CD14-positive monocyte (primary cell): ENCODE measurements around the gene PIEZO2. TPM values are rescaled to one million over a fixed set of nuclear protein-coding genes. Genes with fewer than 3 reads are reported as not detected.

Experiments used
- DNase-seq, 3 donors: peaks; one replicate each; pipeline ENCODE4 v3.0.0-alpha.2; 2011 to 2022
- H2AFZ ChIP-seq: 2 replicates; pipeline ENCODE4 v1.6.0; 2012; ENCODE audit warnings: mild to moderate bottlenecking, low read depth, low read length, inconsistent platforms; ENCODE audit not compliant: insufficient read depth, poor library complexity, severe bottlenecking
- H3K27ac ChIP-seq, 2 donors: 1 replicate in 1 of 2; 2 replicates in 1 of 2; pipeline ENCODE4 v1.5.1; 2012 to 2013; ENCODE audit warnings: low read length in 2 of 2, control low read depth in 1 of 2, inconsistent platforms in 1 of 2, low read depth in 1 of 2, mild to moderate bottlenecking in 1 of 2
- H3K27me3 ChIP-seq, 2 donors: one replicate each; pipeline versions ENCODE4 v1.6.0 to v1.6.1; 2011 to 2013; ENCODE audit warnings: low read length in 2 of 2; ENCODE audit not compliant: control insufficient read depth in 2 of 2, insufficient read depth in 2 of 2
- H3K36me3 ChIP-seq, 2 donors: replicated peaks in 1 of 2; 1 replicate in 1 of 2; 2 replicates in 1 of 2; pipeline versions ENCODE4 v1.5.1 to v1.6.1; 2012 to 2013; ENCODE audit warnings: low read length in 2 of 2, control low read depth in 1 of 2, inconsistent platforms in 1 of 2, mild to moderate bottlenecking in 1 of 2; ENCODE audit not compliant: insufficient read depth in 2 of 2, control insufficient read depth in 1 of 2
- H3K4me1 ChIP-seq, 2 donors: 1 replicate in 1 of 2; 2 replicates in 1 of 2; pipeline versions ENCODE4 v1.5.1 to v1.6.1; 2012 to 2013; ENCODE audit warnings: low read length in 2 of 2, control low read depth in 1 of 2, inconsistent platforms in 1 of 2, mild to moderate bottlenecking in 1 of 2, moderate library complexity in 1 of 2; ENCODE audit not compliant: insufficient read depth in 2 of 2, control insufficient read depth in 1 of 2
- H3K4me2 ChIP-seq: replicated peaks from 2 replicates; pipeline ENCODE3; 2012; ENCODE audit warnings: low read length, moderate library complexity, mild to moderate bottlenecking; ENCODE audit not compliant: poor library complexity, severe bottlenecking; ENCODE audit errors: extremely low read depth
- H3K4me3 ChIP-seq, 3 experiments: fragments of 200-600 bp in 1 of 3; sonication (generic) in 1 of 3; replicated peaks in 1 of 3; 1 replicate in 2 of 3; 2 replicates in 1 of 3; pipeline ENCODE4 v1.5.1; 2011 to 2013; ENCODE audit warnings: low read length in 3 of 3, mild to moderate bottlenecking in 3 of 3, control low read depth in 2 of 3, low read depth in 2 of 3, inconsistent platforms in 1 of 3, moderate library complexity in 1 of 3
- H3K79me2 ChIP-seq: 2 replicates; pipeline ENCODE4 v1.6.0; 2012; ENCODE audit warnings: mild to moderate bottlenecking, control low read depth, inconsistent platforms, low read length, moderate library complexity; ENCODE audit not compliant: insufficient read depth
- H3K9ac ChIP-seq: 2 replicates; pipeline ENCODE4 v1.6.0; 2017; ENCODE audit warnings: low read length, mild to moderate bottlenecking; ENCODE audit not compliant: insufficient read depth, poor library complexity, severe bottlenecking
- H3K9me3 ChIP-seq, 2 donors: replicated peaks in 1 of 2; 1 replicate in 1 of 2; 2 replicates in 1 of 2; pipeline versions ENCODE4 v1.5.1 to v1.6.1; 2012 to 2013; ENCODE audit warnings: low read length in 2 of 2, control low read depth in 1 of 2; ENCODE audit not compliant: control insufficient read depth in 1 of 2, insufficient read depth in 1 of 2
- H4K20me1 ChIP-seq: 2 replicates; pipeline ENCODE4 v1.6.0; 2012; ENCODE audit warnings: mild to moderate bottlenecking, low read length, control low read depth, moderate library complexity; ENCODE audit not compliant: insufficient read depth
- H3K27ac Mint-ChIP-seq, 7 donors: one replicate each; pipeline ENCODE4 v1.8.0; 2020; ENCODE audit warnings: mild to moderate bottlenecking in 7 of 7, mixed read lengths in 7 of 7, moderate library complexity in 6 of 7, inconsistent platforms in 2 of 7
- H3K27me3 Mint-ChIP-seq, 3 donors: one replicate each; pipeline ENCODE4 v1.8.0; 2021 to 2022; ENCODE audit warnings: low read depth in 3 of 3, mild to moderate bottlenecking in 3 of 3, mixed read lengths in 3 of 3, moderate library complexity in 3 of 3, inconsistent platforms in 1 of 3
- H3K36me3 Mint-ChIP-seq, 2 donors: one replicate each; pipeline ENCODE4 v1.8.0; 2020; ENCODE audit warnings: mixed read lengths in 2 of 2, inconsistent platforms in 1 of 2, mild to moderate bottlenecking in 1 of 2
- H3K4me1 Mint-ChIP-seq: one replicate; pipeline ENCODE4 v1.8.0; 2020; ENCODE audit warnings: mild to moderate bottlenecking, mixed read lengths
- H3K4me3 Mint-ChIP-seq, 2 donors: one replicate each; pipeline ENCODE4 v1.8.0; 2020; ENCODE audit warnings: mild to moderate bottlenecking in 2 of 2, mixed read lengths in 2 of 2, moderate library complexity in 1 of 2
- H3K9me3 Mint-ChIP-seq, 7 donors: one replicate each; pipeline ENCODE4 v1.8.0; 2020 to 2022; ENCODE audit warnings: mixed read lengths in 7 of 7, mild to moderate bottlenecking in 6 of 7, moderate library complexity in 6 of 7, inconsistent platforms in 2 of 7
- CTCF ChIP-seq: fragments of 200-600 bp; IDR thresholded peaks from one replicate; pipeline ENCODE4 v1.8.0; 2022; ENCODE audit warnings: antibody characterized with exemption, mild to moderate bottlenecking
- WGBS: methylation state at CpG from one replicate; pipeline ENCODE4 v1.1.5; 2013; ENCODE audit warnings: missing lambda C conversion rate; ENCODE audit not compliant: insufficient coverage; 5-methylcytosine and 5-hydroxymethylcytosine counted together
- intact Hi-C, 2 donors: fragments of 100-400 bp; cut with micrococcal nuclease; formaldehyde crosslinking; loops; one replicate each; pipeline versions ENCODE4 v1.15.0 to v1.15.1; 2023
- polyA plus RNA-seq, 3 donors: library from polyadenylated mRNA; depleted of rRNA in 1 of 3; unstranded in 2 of 3; stranded (reverse) in 1 of 3; fragments of 300-500 nt in 2 of 3; fragments of >200 nt in 1 of 3; fragmentation: Illumina TruSeq in 2 of 3; gene quantifications; 1 replicate in 2 of 3; 2 replicates in 1 of 3; pipeline ENCODE4 v1.2.3, GENCODE V29; 2012 to 2021

The PIEZO2 gene
- polyA plus RNA-seq, 3 donors, result not detected

GRCh38 chr18:10752382-10752781 is 397.0 kb downstream of the PIEZO2 start:
- DNase-seq, result no peak
- Histone ChIP-seq H3K27ac (no peak overlapping the region), H3K9me3 (no peaks in the 10 kb centered on the region), H3K79me2 (no peaks in the 10 kb centered on the region), H4K20me1 (no peaks in the 10 kb centered on the region), H3K4me3 (no peak overlapping the region), H2AFZ (no peak overlapping the region), H3K36me3 (no peaks in the 10 kb centered on the region), H3K9ac (no peak overlapping the region), H3K4me2 (no peak overlapping the region), H3K4me1 (no peaks in the 10 kb centered on the region), H3K27me3 (no peaks in the 10 kb centered on the region)
- Mint-ChIP-seq H3K27ac (no peak overlapping the region), H3K27me3 (peaks cover 2 to 7% (median 4%) of the 10 kb centered on the region in 3 donors), H3K4me3 (no peak overlapping the region), H3K36me3 (no peaks in the 10 kb centered on the region), H3K4me1 (no peaks in the 10 kb centered on the region), H3K9me3 (no peaks in the 10 kb centered on the region)
- WGBS, result 91% methylated on average over 8 of the region's 8 CpGs
- intact Hi-C loops, result no loop called here
- TF ChIP-seq CTCF, result no peak

- no peak overlapping the region for H3K27ac Mint-ChIP-seq
- Histone ChIP-seq H3K27me3 (no peaks in the 10 kb centered on the region), H3K79me2 (no peaks in the 10 kb centered on the region), H3K4me1 (no peaks in the 10 kb centered on the region), H3K36me3 (no peaks in the 10 kb centered on the region), H3K9ac (no peak overlapping the region), H3K4me3 (no peak overlapping the region), H3K9me3 (no peaks in the 10 kb centered on the region), H2AFZ (no peak overlapping the region), H3K4me2 (no peak overlapping the region), H4K20me1 (no peaks in the 10 kb centered on the region), H3K27ac (no peak overlapping the region)
- no peaks in the 10 kb centered on the region for H3K36me3 Mint-ChIP-seq
- DNase-seq, result no peak
- no peaks in the 10 kb centered on the region for H3K4me1 Mint-ChIP-seq
- TF ChIP-seq CTCF, result no peak
- H3K27me3 Mint-ChIP-seq, result peaks cover 2 to 7% (median 4%) of the 10 kb centered on the region in 3 donors
- no peak overlapping the region for H3K4me3 Mint-ChIP-seq
- WGBS, result 85% methylated on average over 4 of the region's 8 CpGs
- intact Hi-C loops, result no loop called here
- no peaks in the 10 kb centered on the region for H3K9me3 Mint-ChIP-seq
These were observed 397.7 kb downstream of the PIEZO2 start for GRCh38 chr18:10751653-10752052.
